HepG2 (cell line): ENCODE data around the gene AP3B2. TPM values are rescaled to one million over a fixed set of nuclear protein-coding genes. Genes with fewer than 3 reads are reported as not detected.

ENCODE experiments used
- ARNTL ChIP-seq: sonication (generic); formaldehyde crosslinking; IDR thresholded peaks from 2 replicates; pipeline ENCODE4 v1.4.0; 2020; ENCODE audit warnings: mild to moderate bottlenecking, missing genetic modification reagents
- ATF5 ChIP-seq: sonication (generic); formaldehyde crosslinking; IDR thresholded peaks from 2 replicates; pipeline ENCODE4 v1.4.0; 2020; ENCODE audit warnings: mild to moderate bottlenecking, low read depth, missing genetic modification reagents
- CEBPG ChIP-seq: IDR thresholded peaks from 2 replicates; pipeline ENCODE4 v1.6.1; 2016
- CSRNP1 ChIP-seq: sonication (generic); formaldehyde crosslinking; IDR thresholded peaks from 2 replicates; pipeline ENCODE4 v1.8.1; 2023; ENCODE audit warnings: mild to moderate bottlenecking, missing genetic modification reagents
- HMGA1 ChIP-seq: sonication (generic); formaldehyde crosslinking; conservative IDR thresholded peaks from 2 replicates; pipeline ENCODE4 v1.4.0; 2020; ENCODE audit warnings: missing genetic modification reagents
- HOXA3 ChIP-seq: sonication (generic); formaldehyde crosslinking; IDR thresholded peaks from 2 replicates; pipeline ENCODE4 v1.5.0; 2020; ENCODE audit warnings: missing genetic modification reagents
- KLF9 ChIP-seq: IDR thresholded peaks from 2 replicates; pipeline ENCODE4 v1.6.1; 2016; ENCODE audit warnings: low read depth
- MTERF4 ChIP-seq: sonication (generic); formaldehyde crosslinking; IDR thresholded peaks from 2 replicates; pipeline ENCODE4 v1.8.0; 2023; ENCODE audit warnings: mild to moderate bottlenecking, missing genetic modification reagents
- NONO ChIP-seq, 2 experiments: fragments of 450-650 bp in 1 of 2; sonication (generic) in 1 of 2; formaldehyde crosslinking in 1 of 2; IDR thresholded peaks in 1 of 2; conservative IDR thresholded peaks in 1 of 2; 2 replicates each; pipeline versions ENCODE4 v1.6.1 to v1.8.0; 2017 to 2022; ENCODE audit warnings: mild to moderate bottlenecking in 1 of 2, missing genetic modification reagents in 1 of 2, moderate library complexity in 1 of 2
- RBM22 ChIP-seq: fragments of 200-400 bp; formaldehyde crosslinking; optimal IDR thresholded peaks from 2 replicates; pipeline ENCODE3; 2017; ENCODE audit warnings: mild to moderate bottlenecking, low read length, moderate library complexity
- REXO4 ChIP-seq: sonication (generic); formaldehyde crosslinking; IDR thresholded peaks from 2 replicates; pipeline ENCODE4 v1.8.0; 2022; ENCODE audit warnings: missing genetic modification reagents, mild to moderate bottlenecking, borderline replicate concordance
- TARDBP ChIP-seq: sonication (generic); formaldehyde crosslinking; IDR thresholded peaks from 2 replicates; pipeline ENCODE4 v1.8.0; 2022; ENCODE audit warnings: mild to moderate bottlenecking, missing genetic modification reagents
- ZBTB1 ChIP-seq: sonication (generic); formaldehyde crosslinking; IDR thresholded peaks from 2 replicates; pipeline ENCODE4 v1.4.0; 2020; ENCODE audit warnings: missing genetic modification reagents, borderline replicate concordance
- ZEB1 ChIP-seq: IDR thresholded peaks from 2 replicates; pipeline ENCODE4 v1.6.1; 2012; ENCODE audit warnings: mild to moderate bottlenecking, low read depth, inconsistent platforms; ENCODE audit not compliant: insufficient replicate concordance
- ZNF180 ChIP-seq: sonication (generic); formaldehyde crosslinking; IDR thresholded peaks from 2 replicates; pipeline ENCODE4 v1.4.0; 2020; ENCODE audit warnings: low read depth, missing genetic modification reagents, borderline replicate concordance
- ZNF362 ChIP-seq: sonication (generic); formaldehyde crosslinking; IDR thresholded peaks from 2 replicates; pipeline ENCODE4 v1.4.0; 2020; ENCODE audit warnings: missing genetic modification reagents, mild to moderate bottlenecking, borderline replicate concordance
- ZNF549 ChIP-seq: sonication (generic); formaldehyde crosslinking; IDR thresholded peaks from 2 replicates; pipeline ENCODE4 v1.5.0; 2020; ENCODE audit warnings: missing genetic modification reagents
- ZNF713 ChIP-seq: sonication (generic); formaldehyde crosslinking; IDR thresholded peaks from 2 replicates; pipeline ENCODE4 v1.4.0; 2020; ENCODE audit warnings: mild to moderate bottlenecking, missing genetic modification reagents
- ZNF766 ChIP-seq: sonication (generic); formaldehyde crosslinking; IDR thresholded peaks from 2 replicates; pipeline ENCODE4 v1.5.0; 2020; ENCODE audit warnings: missing genetic modification reagents, borderline replicate concordance
- ZSCAN31 ChIP-seq: sonication (generic); formaldehyde crosslinking; IDR thresholded peaks from 2 replicates; pipeline ENCODE4 v1.5.0; 2020; ENCODE audit warnings: low read depth, mild to moderate bottlenecking, missing genetic modification reagents
- polyA plus RNA-seq, 8 experiments: library from polyadenylated mRNA; depleted of rRNA in 3 of 8; stranded (reverse) in 7 of 8; unstranded in 1 of 8; fragments of >200 nt; fragmentation: Illumina TruSeq in 4 of 8; extraction: Trizol in 4 of 8; gene quantifications; 2 replicates each; pipeline versions ENCODE4 v1.2.1 to v1.2.3, GENCODE V29; 2011 to 2016; ENCODE audit warnings: low read depth in 4 of 8, missing spikeins in 1 of 8, mixed read lengths in 1 of 8; ENCODE audit not compliant: insufficient read depth in 1 of 8
- total RNA-seq, 5 experiments: library from RNA; depleted of rRNA; stranded (reverse); fragments of >200 nt; fragmentation: Illumina TruSeq; extraction: Trizol; gene quantifications; 2 replicates each; pipeline ENCODE4 v1.2.3, GENCODE V29; 2016; ENCODE audit warnings: low read depth in 1 of 5
- TF ChIP-seq, protein P1 (sequence below): sonication (generic); formaldehyde crosslinking; IDR thresholded peaks from 2 replicates; pipeline ENCODE4 v1.4.0; 2020; ENCODE audit warnings: missing genetic modification reagents, low read depth, mild to moderate bottlenecking, borderline replicate concordance
- TF ChIP-seq, protein P2 (sequence below): sonication (generic); formaldehyde crosslinking; IDR thresholded peaks from 2 replicates; pipeline ENCODE4 v1.5.0; 2020; ENCODE audit warnings: missing genetic modification reagents

The AP3B2 gene
- total and polyA plus RNA-seq, 2 of the 13 experiments (the other 11 are each of a cell fraction or from before 2014, with no cell fraction given) = not detected

DNA sequence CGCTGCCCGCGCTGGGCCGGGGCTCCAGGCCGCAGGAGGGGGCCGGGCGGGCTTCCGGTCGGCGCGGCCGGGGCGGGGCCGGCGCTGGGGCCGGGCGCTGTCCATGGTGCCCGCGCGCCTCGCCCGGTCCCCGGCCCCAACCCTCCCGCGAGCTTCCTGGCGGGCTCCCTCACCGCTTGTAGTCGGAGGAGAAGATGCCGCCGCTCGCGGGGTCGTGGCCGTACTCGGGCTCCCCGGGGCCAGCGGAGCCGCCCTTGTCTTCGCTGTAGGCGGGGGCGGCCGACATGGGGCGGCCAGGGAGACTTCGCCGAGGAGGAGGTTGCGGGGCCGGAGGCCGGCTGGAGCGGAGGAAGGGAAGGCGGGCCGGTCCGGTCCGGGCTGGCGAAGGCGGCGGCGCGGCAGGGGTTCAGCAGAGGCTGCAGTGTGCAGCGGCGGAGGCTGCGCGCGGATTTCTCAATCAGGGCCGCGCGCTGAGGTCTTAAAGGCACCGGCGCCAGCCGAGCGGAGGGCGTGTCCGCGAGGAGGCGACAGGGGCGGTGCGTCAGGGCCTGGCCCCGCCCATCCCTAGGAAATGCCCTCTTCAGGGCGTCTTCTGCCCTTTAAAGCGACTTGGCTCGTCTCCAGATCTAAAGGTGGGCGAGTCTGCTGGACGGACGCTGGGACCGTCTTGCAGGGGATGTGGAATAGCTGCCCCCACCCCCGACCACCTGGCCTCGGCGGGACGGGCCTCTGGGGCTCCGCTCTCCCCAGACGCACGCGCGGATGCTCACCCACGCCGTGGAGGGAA, at the start of gene AP3B2 (continued):
- TF ChIP-seq CSRNP1 (CRISPR knock-in tag) = peak; percentile 47; the same call in 1 of the 2 replicates
- TF ChIP-seq NONO (IDR thresholded peaks at IDR 0.05) = no peak
- TF ChIP-seq NONO (CRISPR knock-in tag; conservative IDR thresholded peaks at IDR 0.05) = no peak
- TF ChIP-seq ZSCAN31 (CRISPR knock-in tag) = peak; percentile 56; the same call in 1 of the 2 replicates
- TF ChIP-seq ZNF713 (CRISPR knock-in tag) = no peak
- TF ChIP-seq ZNF549 (CRISPR knock-in tag) = no peak
- no peak for TF ChIP-seq ATF5 (CRISPR knock-in tag)
- TF ChIP-seq, protein P1, sequence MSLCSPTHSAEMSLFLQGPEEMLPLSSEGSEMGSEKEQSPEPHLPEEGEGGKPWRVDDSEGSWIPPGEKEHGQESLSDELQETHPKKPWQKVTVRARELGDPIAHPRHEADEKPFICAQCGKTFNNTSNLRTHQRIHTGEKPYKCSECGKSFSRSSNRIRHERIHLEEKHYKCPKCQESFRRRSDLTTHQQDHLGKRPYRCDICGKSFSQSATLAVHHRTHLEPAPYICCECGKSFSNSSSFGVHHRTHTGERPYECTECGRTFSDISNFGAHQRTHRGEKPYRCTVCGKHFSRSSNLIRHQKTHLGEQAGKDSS = no peak
- TF ChIP-seq ZEB1 = no peak
- TF ChIP-seq ZBTB1 = no peak
- peak; percentile 43; the same call in 1 of the 2 replicates for TF ChIP-seq ARNTL (CRISPR knock-in tag)
- TF ChIP-seq ZNF766 = peak; percentile 79; the same call in 1 of the 2 replicates
- no peak for TF ChIP-seq ZNF362 (CRISPR knock-in tag)
- TF ChIP-seq MTERF4 = no peak
- TF ChIP-seq TARDBP (CRISPR knock-in tag) = no peak
- TF ChIP-seq HOXA3 (CRISPR knock-in tag) = peak; percentile 55; the same call in 1 of the 2 replicates
- TF ChIP-seq, protein P2, sequence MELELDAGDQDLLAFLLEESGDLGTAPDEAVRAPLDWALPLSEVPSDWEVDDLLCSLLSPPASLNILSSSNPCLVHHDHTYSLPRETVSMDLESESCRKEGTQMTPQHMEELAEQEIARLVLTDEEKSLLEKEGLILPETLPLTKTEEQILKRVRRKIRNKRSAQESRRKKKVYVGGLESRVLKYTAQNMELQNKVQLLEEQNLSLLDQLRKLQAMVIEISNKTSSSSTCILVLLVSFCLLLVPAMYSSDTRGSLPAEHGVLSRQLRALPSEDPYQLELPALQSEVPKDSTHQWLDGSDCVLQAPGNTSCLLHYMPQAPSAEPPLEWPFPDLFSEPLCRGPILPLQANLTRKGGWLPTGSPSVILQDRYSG = peak; percentile 66; the same call in 1 of the 2 replicates
- no peak for TF ChIP-seq RBM22
- TF ChIP-seq CEBPG (CRISPR knock-in tag) = 0 out of 2 replicates have a peak, but pooled peaks have one; percentile 31
- 0 out of 2 replicates have a peak, but pooled peaks have one; percentile 11 for TF ChIP-seq REXO4 (CRISPR knock-in tag)
- no peak for TF ChIP-seq HMGA1
- TF ChIP-seq KLF9 (CRISPR knock-in tag) = 0 out of 2 replicates have a peak, but pooled peaks have one; percentile 66
- no peak for TF ChIP-seq ZNF180 (CRISPR knock-in tag)
